Osteoblast (primary cell): ENCODE measurements around the gene EDIL3. TPM values are rescaled to one million over a fixed set of nuclear protein-coding genes. Genes with fewer than 3 reads are reported as not detected.

Experiments used
- DNase-seq: peaks from one replicate; pipeline ENCODE4 v3.0.0; 2011; ENCODE audit warnings: low spot score, mixed read lengths; ENCODE audit not compliant: insufficient read length; ENCODE audit errors: missing footprints
- H2AFZ ChIP-seq: 2 replicates; pipeline ENCODE4 v1.6.0; 2011; ENCODE audit warnings: mild to moderate bottlenecking, low read length
- H3K27ac ChIP-seq: 2 replicates; pipeline ENCODE4 v1.5.1; 2011; ENCODE audit warnings: mild to moderate bottlenecking, low read depth, low read length, moderate library complexity
- H3K27me3 ChIP-seq: 2 replicates; pipeline ENCODE4 v1.6.0; 2012; ENCODE audit warnings: mild to moderate bottlenecking, control low read depth, inconsistent platforms, low read length, moderate library complexity; ENCODE audit not compliant: insufficient read depth
- H3K36me3 ChIP-seq: 2 replicates; pipeline ENCODE4 v1.5.1; 2011; ENCODE audit warnings: mild to moderate bottlenecking, low read length, control low read depth, moderate library complexity; ENCODE audit not compliant: insufficient read depth
- H3K4me1 ChIP-seq: 2 replicates; pipeline ENCODE4 v1.5.1; 2011; ENCODE audit warnings: mild to moderate bottlenecking, low read length, control low read depth, moderate library complexity; ENCODE audit not compliant: insufficient read depth
- H3K4me2 ChIP-seq: 2 replicates; pipeline ENCODE4 v1.6.0; 2011; ENCODE audit warnings: mild to moderate bottlenecking, low read length; ENCODE audit not compliant: insufficient read depth
- H3K4me3 ChIP-seq: fragments of 200-600 bp; sonication (generic); 3 replicates; pipeline ENCODE4 v1.5.1; 2012; ENCODE audit warnings: mild to moderate bottlenecking, low read length, inconsistent platforms; ENCODE audit not compliant: insufficient read depth
- H3K79me2 ChIP-seq: 2 replicates; pipeline ENCODE4 v1.6.0; 2012; ENCODE audit warnings: mild to moderate bottlenecking, low read length, control low read depth, inconsistent platforms; ENCODE audit not compliant: insufficient read depth
- H3K9me3 ChIP-seq: 2 replicates; pipeline ENCODE4 v1.5.1; 2011; ENCODE audit warnings: low read depth, low read length, control low read depth
- H4K20me1 ChIP-seq: 2 replicates; pipeline ENCODE4 v1.6.0; 2012; ENCODE audit warnings: mild to moderate bottlenecking, low read length, control low read depth; ENCODE audit not compliant: insufficient read depth
- total RNA-seq: library from RNA; depleted of rRNA; stranded (reverse); fragments of >200 nt; gene quantifications from 2 replicates; pipeline ENCODE4 v1.2.3, GENCODE V29; 2012
- TF ChIP-seq, protein P1 (sequence below): IDR thresholded peaks from 2 replicates; pipeline ENCODE4 v1.5.1; 2011; ENCODE audit warnings: mild to moderate bottlenecking, low read depth, low read length, moderate library complexity; ENCODE audit errors: extremely low read depth

EDIL3 gene
- total RNA-seq, 1 donor = 366 TPM

DNA sequence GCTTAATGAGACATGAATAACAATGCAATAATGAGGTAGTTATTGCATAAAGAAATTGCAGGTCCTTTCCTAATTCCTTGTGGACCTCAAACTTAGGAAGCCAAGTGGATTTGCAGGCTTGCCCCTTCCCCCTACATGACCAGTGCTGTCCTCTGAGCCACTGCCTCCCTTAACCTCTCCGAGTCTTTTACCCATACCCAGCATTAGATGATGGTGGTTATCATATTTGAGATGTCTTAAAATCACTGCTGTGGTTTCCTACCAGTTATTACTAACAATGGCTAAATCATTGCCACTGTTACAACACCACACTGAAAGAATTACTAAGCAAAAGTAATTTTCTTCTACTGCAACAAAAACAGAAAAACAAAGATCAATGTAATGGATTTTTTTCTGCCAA lies 170.8 kb downstream of the EDIL3 start:
- H3K9me3 ChIP-seq = no peaks in the 10 kb centered on the region
- H3K4me3 ChIP-seq = no peak overlapping the region
- no peaks in the 10 kb centered on the region for H3K27me3 ChIP-seq
- DNase-seq = no peak
- no peak overlapping the region for H2AFZ ChIP-seq
- no peak overlapping the region for H3K4me2 ChIP-seq
- peaks cover 2% of the 10 kb centered on the region for H4K20me1 ChIP-seq
- H3K79me2 ChIP-seq = peaks cover 18% of the 10 kb centered on the region
- TF ChIP-seq, protein P1, sequence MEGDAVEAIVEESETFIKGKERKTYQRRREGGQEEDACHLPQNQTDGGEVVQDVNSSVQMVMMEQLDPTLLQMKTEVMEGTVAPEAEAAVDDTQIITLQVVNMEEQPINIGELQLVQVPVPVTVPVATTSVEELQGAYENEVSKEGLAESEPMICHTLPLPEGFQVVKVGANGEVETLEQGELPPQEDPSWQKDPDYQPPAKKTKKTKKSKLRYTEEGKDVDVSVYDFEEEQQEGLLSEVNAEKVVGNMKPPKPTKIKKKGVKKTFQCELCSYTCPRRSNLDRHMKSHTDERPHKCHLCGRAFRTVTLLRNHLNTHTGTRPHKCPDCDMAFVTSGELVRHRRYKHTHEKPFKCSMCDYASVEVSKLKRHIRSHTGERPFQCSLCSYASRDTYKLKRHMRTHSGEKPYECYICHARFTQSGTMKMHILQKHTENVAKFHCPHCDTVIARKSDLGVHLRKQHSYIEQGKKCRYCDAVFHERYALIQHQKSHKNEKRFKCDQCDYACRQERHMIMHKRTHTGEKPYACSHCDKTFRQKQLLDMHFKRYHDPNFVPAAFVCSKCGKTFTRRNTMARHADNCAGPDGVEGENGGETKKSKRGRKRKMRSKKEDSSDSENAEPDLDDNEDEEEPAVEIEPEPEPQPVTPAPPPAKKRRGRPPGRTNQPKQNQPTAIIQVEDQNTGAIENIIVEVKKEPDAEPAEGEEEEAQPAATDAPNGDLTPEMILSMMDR = no peak
- no peaks in the 10 kb centered on the region for H3K36me3 ChIP-seq
- peaks cover 20% of the 10 kb centered on the region for H3K4me1 ChIP-seq
- H3K27ac ChIP-seq = no peak overlapping the region

- H3K79me2 ChIP-seq = peaks cover 11% of the 10 kb centered on the region
- no peaks in the 10 kb centered on the region for H3K9me3 ChIP-seq
- H3K27ac ChIP-seq = no peak overlapping the region
- DNase-seq = no peak
- H3K4me3 ChIP-seq = no peak overlapping the region
- no peak overlapping the region for H3K4me2 ChIP-seq
- no peaks in the 10 kb centered on the region for H3K27me3 ChIP-seq
- TF ChIP-seq, protein P1 = no peak
- H4K20me1 ChIP-seq = peaks cover 2% of the 10 kb centered on the region
- no peaks in the 10 kb centered on the region for H3K36me3 ChIP-seq
- H3K4me1 ChIP-seq = peaks cover 20% of the 10 kb centered on the region
- no peak overlapping the region for H2AFZ ChIP-seq
These were observed 171.5 kb downstream of the EDIL3 start for GRCh38 chr5:84213212-84213611.

DNA sequence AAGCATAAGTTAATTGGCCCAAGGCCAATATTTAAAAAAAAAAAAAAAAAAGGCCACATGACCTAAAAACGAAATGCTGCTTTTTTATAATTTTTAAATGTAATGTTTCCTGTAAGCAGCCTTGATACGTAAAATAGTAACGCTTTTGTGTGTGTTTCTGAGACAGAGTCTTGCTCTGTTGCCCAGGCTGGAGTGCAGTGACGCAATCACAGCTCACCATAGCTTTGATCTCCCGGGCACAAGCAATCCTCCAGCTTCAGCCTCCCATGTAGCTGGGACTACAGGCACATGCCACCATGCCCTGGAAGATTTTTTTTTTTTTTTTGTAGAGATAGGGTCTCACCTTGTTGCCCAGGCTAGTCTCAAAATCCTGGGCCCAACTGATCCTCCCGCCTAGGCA lies 179.9 kb downstream of the EDIL3 start:
- H3K36me3 ChIP-seq = no peaks in the 10 kb centered on the region
- H3K4me3 ChIP-seq = no peak overlapping the region
- no peaks in the 10 kb centered on the region for H3K9me3 ChIP-seq
- TF ChIP-seq, protein P1 = no peak
- H3K4me1 ChIP-seq = peaks cover 10% of the 10 kb centered on the region
- no peak for DNase-seq
- H4K20me1 ChIP-seq = no peaks in the 10 kb centered on the region
- no peak overlapping the region for H3K27ac ChIP-seq
- H3K79me2 ChIP-seq = no peaks in the 10 kb centered on the region
- no peaks in the 10 kb centered on the region for H3K27me3 ChIP-seq
- no peak overlapping the region for H3K4me2 ChIP-seq
- H2AFZ ChIP-seq = no peak overlapping the region

GRCh38 chr5:84202136-84202535 lies 182.5 kb downstream of the EDIL3 start:
- H3K79me2 ChIP-seq = no peaks in the 10 kb centered on the region
- H2AFZ ChIP-seq = no peak overlapping the region
- H4K20me1 ChIP-seq = no peaks in the 10 kb centered on the region
- TF ChIP-seq, protein P1 = no peak
- peaks cover 10% of the 10 kb centered on the region for H3K4me1 ChIP-seq
- H3K36me3 ChIP-seq = no peaks in the 10 kb centered on the region
- DNase-seq = no peak
- H3K4me3 ChIP-seq = no peak overlapping the region
- no peaks in the 10 kb centered on the region for H3K27me3 ChIP-seq
- no peak overlapping the region for H3K27ac ChIP-seq
- H3K9me3 ChIP-seq = no peaks in the 10 kb centered on the region
- H3K4me2 ChIP-seq = no peak overlapping the region
